H9 (cell line): ENCODE measurements around the gene VRK2. TPM values are rescaled to one million over a fixed set of nuclear protein-coding genes. Genes with fewer than 3 reads are reported as not detected.

Source experiments
- DNase-seq: peaks from one replicate; pipeline ENCODE4 v3.0.0-alpha.2; 2017
- H2AFZ ChIP-seq: one replicate; pipeline ENCODE4 v1.6.1; 2013; ENCODE audit warnings: mild to moderate bottlenecking, low read length, control low read depth, moderate library complexity
- H2AK5ac ChIP-seq: 2 replicates; pipeline ENCODE4 v1.6.1; 2013; ENCODE audit warnings: low read length, control low read depth, mixed read lengths; ENCODE audit not compliant: insufficient read length
- H2BK120ac ChIP-seq: one replicate; pipeline ENCODE4 v1.6.1; 2013; ENCODE audit warnings: low read depth, mild to moderate bottlenecking, low read length, control low read depth, inconsistent platforms; ENCODE audit not compliant: poor library complexity, severe bottlenecking
- H2BK12ac ChIP-seq: 2 replicates; pipeline ENCODE4 v1.6.1; 2013; ENCODE audit warnings: low read length, control low read depth, mixed read lengths, low read depth; ENCODE audit not compliant: insufficient read length
- H2BK15ac ChIP-seq: 2 replicates; pipeline ENCODE4 v1.6.1; 2013; ENCODE audit warnings: low read depth, low read length, control low read depth
- H2BK20ac ChIP-seq: one replicate; pipeline ENCODE4 v1.6.1; 2013; ENCODE audit warnings: low read depth, mild to moderate bottlenecking, low read length, control low read depth, inconsistent platforms; ENCODE audit not compliant: poor library complexity, severe bottlenecking
- H2BK5ac ChIP-seq: 2 replicates; pipeline ENCODE4 v1.6.1; 2013; ENCODE audit warnings: low read length, control low read depth, mixed read lengths; ENCODE audit not compliant: insufficient read length
- H3K14ac ChIP-seq: 2 replicates; pipeline ENCODE4 v1.6.1; 2013; ENCODE audit warnings: low read length, control low read depth; ENCODE audit not compliant: insufficient read depth
- H3K18ac ChIP-seq: 2 replicates; pipeline ENCODE4 v1.6.1; 2013; ENCODE audit warnings: low read depth, mild to moderate bottlenecking, mixed read lengths, low read length, control low read depth; ENCODE audit not compliant: insufficient read length
- H3K23ac ChIP-seq: 2 replicates; pipeline ENCODE4 v1.6.1; 2013; ENCODE audit warnings: low read length, control low read depth, mixed read lengths, low read depth; ENCODE audit not compliant: insufficient read length
- H3K23me2 ChIP-seq: 2 replicates; pipeline ENCODE4 v1.6.1; 2013; ENCODE audit warnings: low read depth, mild to moderate bottlenecking, mixed read lengths, low read length, control low read depth; ENCODE audit not compliant: insufficient read length, poor library complexity, severe bottlenecking
- H3K27ac ChIP-seq: 2 replicates; pipeline ENCODE4 v1.5.1; 2013; ENCODE audit warnings: low read length, control low read depth, mixed read lengths, low read depth; ENCODE audit not compliant: insufficient read length
- H3K27me3 ChIP-seq: 2 replicates; pipeline ENCODE4 v1.6.1; 2013; ENCODE audit warnings: low read length, control low read depth, inconsistent platforms; ENCODE audit not compliant: insufficient read depth
- H3K4ac ChIP-seq: 2 replicates; pipeline ENCODE4 v1.6.1; 2013; ENCODE audit warnings: low read depth, mild to moderate bottlenecking, control low read depth, inconsistent platforms, low read length, moderate library complexity
- H3K4me1 ChIP-seq: 2 replicates; pipeline ENCODE4 v1.6.1; 2013; ENCODE audit warnings: low read length, control low read depth, inconsistent platforms; ENCODE audit not compliant: insufficient read depth
- H3K4me2 ChIP-seq: 2 replicates; pipeline ENCODE4 v1.6.1; 2013; ENCODE audit warnings: low read length, control low read depth, mixed read lengths; ENCODE audit not compliant: insufficient read length, insufficient read depth
- H3K56ac ChIP-seq: 2 replicates; pipeline ENCODE4 v1.6.1; 2013; ENCODE audit warnings: low read depth, mild to moderate bottlenecking, mixed read lengths, low read length, control low read depth; ENCODE audit not compliant: insufficient read length
- H3K79me1 ChIP-seq: 2 replicates; pipeline ENCODE4 v1.6.1; 2013; ENCODE audit warnings: low read depth, mild to moderate bottlenecking, moderate library complexity, low read length, control low read depth, inconsistent platforms; ENCODE audit not compliant: insufficient read depth, poor library complexity, severe bottlenecking
- H3K79me2 ChIP-seq: 2 replicates; pipeline ENCODE4 v1.6.1; 2013; ENCODE audit warnings: low read length, control low read depth, inconsistent platforms; ENCODE audit not compliant: insufficient read depth
- H3K9ac ChIP-seq: 2 replicates; pipeline ENCODE4 v1.6.1; 2013; ENCODE audit warnings: low read length, control low read depth, mixed read lengths; ENCODE audit not compliant: insufficient read length; ENCODE audit errors: extremely low read depth
- H3K9me3 ChIP-seq: one replicate; pipeline ENCODE4 v1.6.1; 2013; ENCODE audit warnings: low read depth, low read length, inconsistent platforms; ENCODE audit not compliant: control insufficient read depth
- H3T11ph ChIP-seq: one replicate; pipeline ENCODE4 v1.6.1; 2013; ENCODE audit warnings: mild to moderate bottlenecking, low read length, control low read depth, inconsistent platforms
- H4K20me1 ChIP-seq: one replicate; pipeline ENCODE4 v1.6.1; 2013; ENCODE audit not compliant: control insufficient read depth, insufficient read length, insufficient read depth
- H4K5ac ChIP-seq: 2 replicates; pipeline ENCODE4 v1.6.1; 2013; ENCODE audit warnings: low read depth, mild to moderate bottlenecking, mixed read lengths, low read length, control low read depth; ENCODE audit not compliant: insufficient read length
- H4K8ac ChIP-seq: replicated peaks from 2 replicates; pipeline ENCODE4 v1.6.1; 2013; ENCODE audit warnings: low read length, control low read depth, mixed read lengths, low read depth; ENCODE audit not compliant: insufficient read length
- H4K91ac ChIP-seq: 2 replicates; pipeline ENCODE4 v1.6.1; 2013; ENCODE audit warnings: low read depth, mild to moderate bottlenecking, moderate library complexity, mixed read lengths, low read length, control low read depth; ENCODE audit not compliant: insufficient read length
- H3K27ac Mint-ChIP-seq, 3 experiments: 2 replicates in 2 of 3; 3 replicates in 1 of 3; pipeline ENCODE4 v1.8.0; 2020 to 2021; ENCODE audit warnings: mixed read lengths in 3 of 3, mild to moderate bottlenecking in 1 of 3, moderate library complexity in 1 of 3
- H3K27me3 Mint-ChIP-seq: 2 replicates; pipeline ENCODE4 v1.8.0; 2021; ENCODE audit warnings: low read depth, mild to moderate bottlenecking, moderate library complexity, mixed read lengths
- H3K36me3 Mint-ChIP-seq, 3 experiments: 2 replicates in 2 of 3; 3 replicates in 1 of 3; pipeline ENCODE4 v1.8.0; 2020 to 2021; ENCODE audit warnings: low read depth in 3 of 3, mixed read lengths in 3 of 3; ENCODE audit not compliant: insufficient read depth in 1 of 3
- H3K4me1 Mint-ChIP-seq, 2 experiments: 2 replicates each; pipeline ENCODE4 v1.8.0; 2020; ENCODE audit warnings: mixed read lengths in 2 of 2
- H3K4me3 Mint-ChIP-seq, 2 experiments: 2 replicates in 1 of 2; 3 replicates in 1 of 2; pipeline ENCODE4 v1.8.0; 2020 to 2021; ENCODE audit warnings: mild to moderate bottlenecking in 2 of 2, mixed read lengths in 2 of 2, moderate library complexity in 1 of 2
- H3K9me3 Mint-ChIP-seq, 2 experiments: 2 replicates in 1 of 2; 3 replicates in 1 of 2; pipeline ENCODE4 v1.8.0; 2020; ENCODE audit warnings: mild to moderate bottlenecking in 2 of 2, mixed read lengths in 2 of 2, moderate library complexity in 1 of 2
- WGBS: extraction: QIAGEN DNeasy Blood & Tissue Kit; methylation state at CpG from one replicate; pipeline ENCODE4 v1.1.7; 2013; ENCODE audit warnings: missing lambda C conversion rate, low lambda C conversion rate, mixed read lengths; ENCODE audit not compliant: insufficient read length; ENCODE audit errors: extremely low coverage; 5-methylcytosine and 5-hydroxymethylcytosine counted together
- total RNA-seq: library from RNA; stranded (reverse); gene quantifications from 2 replicates; pipeline ENCODE4 v1.2.1, GENCODE V29; 2021
- TF ChIP-seq, protein P1 (sequence below): fragments of 200-600 bp; sonication (generic); conservative IDR thresholded peaks from 3 replicates; pipeline ENCODE4 v1.8.0; 2021; ENCODE audit warnings: antibody characterized with exemption, mild to moderate bottlenecking

VRK2 gene
- total RNA-seq, 1 experiment from 2014 or later = 23.8 TPM

DNA sequence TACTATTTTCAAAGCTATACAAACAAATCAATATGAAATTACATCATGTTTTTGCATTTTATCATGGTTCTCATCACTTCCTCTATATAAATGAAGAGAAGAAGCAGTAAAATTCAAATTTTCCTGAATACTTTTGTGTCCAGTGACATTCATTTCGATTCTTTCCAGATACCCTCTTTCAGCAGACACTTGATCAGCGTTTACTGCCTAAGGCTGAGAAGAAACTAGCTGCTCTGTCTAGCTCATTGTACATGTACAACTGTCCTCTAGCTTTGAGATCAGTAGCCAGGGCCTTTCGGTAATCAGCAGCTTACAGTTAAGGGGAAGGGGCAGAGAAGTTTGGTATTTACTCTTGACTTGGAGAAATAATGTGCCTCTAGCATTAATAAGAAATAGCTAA lies 4.8 kb downstream of the VRK2 start:
- Histone ChIP-seq H3K23me2 (peaks cover 9% of the 10 kb centered on the region), H3K9ac (no peak overlapping the region), H2BK120ac (no peak overlapping the region), H3K27me3 (no peaks in the 10 kb centered on the region), H3K4ac (no peak overlapping the region), H3K79me1 (no peaks in the 10 kb centered on the region), H2BK5ac (no peak overlapping the region), H3K18ac (no peak overlapping the region), H2AK5ac (no peak overlapping the region), H3T11ph (no peak overlapping the region), H2BK15ac (no peak overlapping the region), H3K4me2 (no peak overlapping the region), H2BK20ac (no peak overlapping the region), H4K8ac (no peak overlapping the region), H4K91ac (no peak overlapping the region), H3K79me2 (no peaks in the 10 kb centered on the region), H3K27ac (no peak overlapping the region), H2BK12ac (no peak overlapping the region), H3K56ac (no peak overlapping the region), H3K23ac (no peak overlapping the region), H4K5ac (no peak overlapping the region), H3K9me3 (no peaks in the 10 kb centered on the region), H3K14ac (no peak overlapping the region), H4K20me1 (no peaks in the 10 kb centered on the region), H2AFZ (no peak overlapping the region), H3K4me1 (peaks cover 4% of the 10 kb centered on the region; the same call in 1 of the 2 replicates)
- Mint-ChIP-seq H3K27ac (peak overlapping the region in 1 of 3 experiments; percentile 31; a peak in 1 of 7 replicates), H3K27me3 (no peaks in the 10 kb centered on the region), H3K36me3 (peaks cover 3 to 16% (median 7%) of the 10 kb centered on the region in 3 experiments; a peak in 5 of 7 replicates), H3K4me3 (no peak overlapping the region), H3K9me3 (no peaks in the 10 kb centered on the region), H3K4me1 (peaks cover 32% of the 10 kb centered on the region in 2 experiments)
- WGBS = no CpG with 5 or more reads among the region's 3 CpGs
- TF ChIP-seq, protein P1, sequence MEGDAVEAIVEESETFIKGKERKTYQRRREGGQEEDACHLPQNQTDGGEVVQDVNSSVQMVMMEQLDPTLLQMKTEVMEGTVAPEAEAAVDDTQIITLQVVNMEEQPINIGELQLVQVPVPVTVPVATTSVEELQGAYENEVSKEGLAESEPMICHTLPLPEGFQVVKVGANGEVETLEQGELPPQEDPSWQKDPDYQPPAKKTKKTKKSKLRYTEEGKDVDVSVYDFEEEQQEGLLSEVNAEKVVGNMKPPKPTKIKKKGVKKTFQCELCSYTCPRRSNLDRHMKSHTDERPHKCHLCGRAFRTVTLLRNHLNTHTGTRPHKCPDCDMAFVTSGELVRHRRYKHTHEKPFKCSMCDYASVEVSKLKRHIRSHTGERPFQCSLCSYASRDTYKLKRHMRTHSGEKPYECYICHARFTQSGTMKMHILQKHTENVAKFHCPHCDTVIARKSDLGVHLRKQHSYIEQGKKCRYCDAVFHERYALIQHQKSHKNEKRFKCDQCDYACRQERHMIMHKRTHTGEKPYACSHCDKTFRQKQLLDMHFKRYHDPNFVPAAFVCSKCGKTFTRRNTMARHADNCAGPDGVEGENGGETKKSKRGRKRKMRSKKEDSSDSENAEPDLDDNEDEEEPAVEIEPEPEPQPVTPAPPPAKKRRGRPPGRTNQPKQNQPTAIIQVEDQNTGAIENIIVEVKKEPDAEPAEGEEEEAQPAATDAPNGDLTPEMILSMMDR = no peak
- DNase-seq = no peak
